Liver (tissue), 9 donors: ENCODE results near the gene SYCP3. TPM values are rescaled to one million over a fixed set of nuclear protein-coding genes. Genes with fewer than 3 reads are reported as not detected.

Source experiments
- DNase-seq: peaks from one replicate; pipeline ENCODE4 v3.0.0-alpha.2; 2017; ENCODE audit warnings: low spot score
- H3K27ac ChIP-seq, 2 donors: one replicate each; pipeline ENCODE4 v1.7.0; 2013; ENCODE audit warnings: inconsistent platforms in 2 of 2, low read length in 2 of 2, control low read depth in 1 of 2, low read depth in 1 of 2, mild to moderate bottlenecking in 1 of 2
- H3K27me3 ChIP-seq, 4 donors: one replicate each; pipeline versions ENCODE4 v1.6.1 to v1.7.0; 2013; ENCODE audit warnings: low read length in 3 of 4, inconsistent platforms in 1 of 4, mild to moderate bottlenecking in 1 of 4, moderate library complexity in 1 of 4; ENCODE audit not compliant: control insufficient read depth in 4 of 4, insufficient read depth in 4 of 4
- H3K36me3 ChIP-seq, 4 donors: one replicate each; pipeline versions ENCODE4 v1.6.1 to v1.7.0; 2013; ENCODE audit warnings: low read length in 3 of 4, mild to moderate bottlenecking in 3 of 4, low read depth in 1 of 4, moderate library complexity in 1 of 4; ENCODE audit not compliant: control insufficient read depth in 4 of 4, insufficient read depth in 3 of 4
- H3K4me1 ChIP-seq, 4 donors: one replicate each; pipeline versions ENCODE4 v1.6.1 to v1.7.0; 2013; ENCODE audit warnings: low read length in 3 of 4, mild to moderate bottlenecking in 3 of 4, moderate library complexity in 1 of 4; ENCODE audit not compliant: control insufficient read depth in 4 of 4, insufficient read depth in 4 of 4
- H3K4me3 ChIP-seq, 3 donors: one replicate each; pipeline versions ENCODE4 v1.6.1 to v1.7.0; 2013; ENCODE audit warnings: low read length in 3 of 3, control low read depth in 1 of 3, low read depth in 1 of 3, mild to moderate bottlenecking in 1 of 3
- H3K9ac ChIP-seq, 2 donors: one replicate each; pipeline ENCODE4 v1.7.0; 2013; ENCODE audit warnings: low read length in 2 of 2, mild to moderate bottlenecking in 2 of 2, moderate library complexity in 2 of 2, control low read depth in 1 of 2, low read depth in 1 of 2
- H3K9me3 ChIP-seq, 4 donors: one replicate each; pipeline versions ENCODE4 v1.6.1 to v1.7.0; 2013; ENCODE audit warnings: low read length in 3 of 4; ENCODE audit not compliant: control insufficient read depth in 4 of 4
- EGR1 ChIP-seq, 2 donors: IDR thresholded peaks; 2 replicates each; pipeline ENCODE4 v1.6.1; 2016 to 2018; ENCODE audit warnings: antibody characterized with exemption in 2 of 2, low read depth in 2 of 2
- FOXA1 ChIP-seq: IDR thresholded peaks from 2 replicates; pipeline ENCODE4 v1.6.1; 2016; ENCODE audit warnings: antibody characterized with exemption
- FOXA2 ChIP-seq: IDR thresholded peaks from 2 replicates; pipeline ENCODE4 v1.6.1; 2016; ENCODE audit warnings: antibody characterized with exemption
- GABPA ChIP-seq, 2 donors: IDR thresholded peaks in 1 of 2; conservative IDR thresholded peaks in 1 of 2; 2 replicates each; pipeline ENCODE4 v1.6.1; 2016; ENCODE audit warnings: antibody characterized with exemption in 2 of 2, mild to moderate bottlenecking in 1 of 2, moderate library complexity in 1 of 2
- HNF4A ChIP-seq, 2 donors: conservative IDR thresholded peaks; 2 replicates each; pipeline ENCODE4 v1.6.1; 2016; ENCODE audit warnings: antibody characterized with exemption in 2 of 2, mild to moderate bottlenecking in 2 of 2
- HNF4G ChIP-seq: IDR thresholded peaks from 2 replicates; pipeline ENCODE4 v1.6.1; 2016; ENCODE audit warnings: antibody characterized with exemption
- JUND ChIP-seq, 2 donors: IDR thresholded peaks; 2 replicates each; pipeline ENCODE4 v1.6.1; 2016; ENCODE audit warnings: antibody characterized with exemption in 2 of 2
- MAX ChIP-seq: IDR thresholded peaks from 2 replicates; pipeline ENCODE4 v1.6.1; 2016; ENCODE audit warnings: antibody characterized with exemption
- NR2F2 ChIP-seq: IDR thresholded peaks from 2 replicates; pipeline ENCODE4 v1.6.1; 2016; ENCODE audit warnings: antibody characterized with exemption
- RAD21 ChIP-seq, 2 donors: IDR thresholded peaks; 2 replicates each; pipeline ENCODE4 v1.6.1; 2016; ENCODE audit warnings: antibody characterized with exemption in 2 of 2, mild to moderate bottlenecking in 2 of 2
- RXRA ChIP-seq, 2 donors: IDR thresholded peaks; 2 replicates each; pipeline ENCODE4 v1.6.1; 2017 to 2018; ENCODE audit warnings: antibody characterized with exemption in 2 of 2, mild to moderate bottlenecking in 1 of 2
- SP1 ChIP-seq: IDR thresholded peaks from 2 replicates; pipeline ENCODE4 v1.6.1; 2018; ENCODE audit warnings: antibody characterized with exemption, mild to moderate bottlenecking
- TAF1 ChIP-seq: conservative IDR thresholded peaks from 2 replicates; pipeline ENCODE4 v1.6.1; 2016; ENCODE audit warnings: antibody characterized with exemption, mild to moderate bottlenecking
- YY1 ChIP-seq: IDR thresholded peaks from 2 replicates; pipeline ENCODE4 v1.6.1; 2016; ENCODE audit warnings: antibody characterized with exemption, mild to moderate bottlenecking
- WGBS: extraction: QIAGEN DNeasy Blood & Tissue Kit; methylation state at CpG from one replicate; pipeline ENCODE4 v1.1.7; 2013; 5-methylcytosine and 5-hydroxymethylcytosine counted together
- polyA plus RNA-seq, 2 donors: library from polyadenylated mRNA; stranded (reverse) in 1 of 2; unstranded in 1 of 2; fragments of 200-250 nt in 1 of 2; fragments of >200 nt in 1 of 2; fragmentation: Nextera tagmentation in 1 of 2; extraction: Ambion mirVana in 1 of 2; gene quantifications; one replicate each; pipeline versions ENCODE4 v1.2.1 to v1.2.3, GENCODE V29; 2013 to 2015
- total RNA-seq, 2 donors: library from RNA; depleted of rRNA; stranded (reverse); fragments of >200 nt; gene quantifications; one replicate each; pipeline ENCODE4 v1.2.3, GENCODE V29; 2014
- TF ChIP-seq, protein P1 (sequence below): IDR thresholded peaks from 2 replicates; pipeline ENCODE4 v1.6.1; 2016; ENCODE audit warnings: antibody characterized with exemption, mild to moderate bottlenecking
- TF ChIP-seq, protein P2 (sequence below): IDR thresholded peaks from 2 replicates; pipeline ENCODE4 v1.6.1; 2016; ENCODE audit warnings: antibody characterized with exemption
- TF ChIP-seq, protein P3 (sequence below): fragments of 150-350 bp; IDR thresholded peaks from 2 replicates; pipeline ENCODE4 v1.5.1; 2017; ENCODE audit warnings: improper control_type of control experiment, low read depth, low read length; ENCODE audit not compliant: missing input control
- TF ChIP-seq, protein P4 (sequence below): IDR thresholded peaks from 2 replicates; pipeline ENCODE4 v1.6.1; 2016; ENCODE audit warnings: antibody characterized with exemption
- donor health status: healthy.
- donor health status: healthy.
- donor health status: healthy.
- donor health status: healthy.
- donor health status: healthy.

The SYCP3 gene
- total and polyA plus RNA-seq, 4 donors = 0.17 to 3.0 TPM; not detected in 2

- TF ChIP-seq RXRA (IDR thresholded peaks at IDR 0.05) (peak; percentile 94 to 97), EGR1 (IDR thresholded peaks at IDR 0.05; ENCODE audit: low read depth in 2 of 2) (no peak), YY1 (peak; percentile 73), FOXA2 (no peak), TAF1 (no peak), GABPA (IDR thresholded peaks at IDR 0.05 in 1 of 2, conservative IDR thresholded peaks at IDR 0.05 in 1 of 2) (no peak), HNF4G (no peak), HNF4A (conservative IDR thresholded peaks at IDR 0.05) (peak; percentile 79 to 84), SP1 (peak; percentile 85), JUND (IDR thresholded peaks at IDR 0.05) (peak; percentile 56 to 83), NR2F2 (peak; percentile 9), FOXA1 (no peak), RAD21 (IDR thresholded peaks at IDR 0.05) (peak in 1 of 2 donors; percentile 46), MAX (peak; percentile 69)
- TF ChIP-seq, protein P1, sequence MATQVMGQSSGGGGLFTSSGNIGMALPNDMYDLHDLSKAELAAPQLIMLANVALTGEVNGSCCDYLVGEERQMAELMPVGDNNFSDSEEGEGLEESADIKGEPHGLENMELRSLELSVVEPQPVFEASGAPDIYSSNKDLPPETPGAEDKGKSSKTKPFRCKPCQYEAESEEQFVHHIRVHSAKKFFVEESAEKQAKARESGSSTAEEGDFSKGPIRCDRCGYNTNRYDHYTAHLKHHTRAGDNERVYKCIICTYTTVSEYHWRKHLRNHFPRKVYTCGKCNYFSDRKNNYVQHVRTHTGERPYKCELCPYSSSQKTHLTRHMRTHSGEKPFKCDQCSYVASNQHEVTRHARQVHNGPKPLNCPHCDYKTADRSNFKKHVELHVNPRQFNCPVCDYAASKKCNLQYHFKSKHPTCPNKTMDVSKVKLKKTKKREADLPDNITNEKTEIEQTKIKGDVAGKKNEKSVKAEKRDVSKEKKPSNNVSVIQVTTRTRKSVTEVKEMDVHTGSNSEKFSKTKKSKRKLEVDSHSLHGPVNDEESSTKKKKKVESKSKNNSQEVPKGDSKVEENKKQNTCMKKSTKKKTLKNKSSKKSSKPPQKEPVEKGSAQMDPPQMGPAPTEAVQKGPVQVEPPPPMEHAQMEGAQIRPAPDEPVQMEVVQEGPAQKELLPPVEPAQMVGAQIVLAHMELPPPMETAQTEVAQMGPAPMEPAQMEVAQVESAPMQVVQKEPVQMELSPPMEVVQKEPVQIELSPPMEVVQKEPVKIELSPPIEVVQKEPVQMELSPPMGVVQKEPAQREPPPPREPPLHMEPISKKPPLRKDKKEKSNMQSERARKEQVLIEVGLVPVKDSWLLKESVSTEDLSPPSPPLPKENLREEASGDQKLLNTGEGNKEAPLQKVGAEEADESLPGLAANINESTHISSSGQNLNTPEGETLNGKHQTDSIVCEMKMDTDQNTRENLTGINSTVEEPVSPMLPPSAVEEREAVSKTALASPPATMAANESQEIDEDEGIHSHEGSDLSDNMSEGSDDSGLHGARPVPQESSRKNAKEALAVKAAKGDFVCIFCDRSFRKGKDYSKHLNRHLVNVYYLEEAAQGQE = peak; percentile 37
- TF ChIP-seq, protein P2, sequence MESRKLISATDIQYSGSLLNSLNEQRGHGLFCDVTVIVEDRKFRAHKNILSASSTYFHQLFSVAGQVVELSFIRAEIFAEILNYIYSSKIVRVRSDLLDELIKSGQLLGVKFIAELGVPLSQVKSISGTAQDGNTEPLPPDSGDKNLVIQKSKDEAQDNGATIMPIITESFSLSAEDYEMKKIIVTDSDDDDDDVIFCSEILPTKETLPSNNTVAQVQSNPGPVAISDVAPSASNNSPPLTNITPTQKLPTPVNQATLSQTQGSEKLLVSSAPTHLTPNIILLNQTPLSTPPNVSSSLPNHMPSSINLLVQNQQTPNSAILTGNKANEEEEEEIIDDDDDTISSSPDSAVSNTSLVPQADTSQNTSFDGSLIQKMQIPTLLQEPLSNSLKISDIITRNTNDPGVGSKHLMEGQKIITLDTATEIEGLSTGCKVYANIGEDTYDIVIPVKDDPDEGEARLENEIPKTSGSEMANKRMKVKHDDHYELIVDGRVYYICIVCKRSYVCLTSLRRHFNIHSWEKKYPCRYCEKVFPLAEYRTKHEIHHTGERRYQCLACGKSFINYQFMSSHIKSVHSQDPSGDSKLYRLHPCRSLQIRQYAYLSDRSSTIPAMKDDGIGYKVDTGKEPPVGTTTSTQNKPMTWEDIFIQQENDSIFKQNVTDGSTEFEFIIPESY = peak; percentile 59
- TF ChIP-seq, protein P3, sequence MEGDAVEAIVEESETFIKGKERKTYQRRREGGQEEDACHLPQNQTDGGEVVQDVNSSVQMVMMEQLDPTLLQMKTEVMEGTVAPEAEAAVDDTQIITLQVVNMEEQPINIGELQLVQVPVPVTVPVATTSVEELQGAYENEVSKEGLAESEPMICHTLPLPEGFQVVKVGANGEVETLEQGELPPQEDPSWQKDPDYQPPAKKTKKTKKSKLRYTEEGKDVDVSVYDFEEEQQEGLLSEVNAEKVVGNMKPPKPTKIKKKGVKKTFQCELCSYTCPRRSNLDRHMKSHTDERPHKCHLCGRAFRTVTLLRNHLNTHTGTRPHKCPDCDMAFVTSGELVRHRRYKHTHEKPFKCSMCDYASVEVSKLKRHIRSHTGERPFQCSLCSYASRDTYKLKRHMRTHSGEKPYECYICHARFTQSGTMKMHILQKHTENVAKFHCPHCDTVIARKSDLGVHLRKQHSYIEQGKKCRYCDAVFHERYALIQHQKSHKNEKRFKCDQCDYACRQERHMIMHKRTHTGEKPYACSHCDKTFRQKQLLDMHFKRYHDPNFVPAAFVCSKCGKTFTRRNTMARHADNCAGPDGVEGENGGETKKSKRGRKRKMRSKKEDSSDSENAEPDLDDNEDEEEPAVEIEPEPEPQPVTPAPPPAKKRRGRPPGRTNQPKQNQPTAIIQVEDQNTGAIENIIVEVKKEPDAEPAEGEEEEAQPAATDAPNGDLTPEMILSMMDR = no peak
- TF ChIP-seq, protein P4, sequence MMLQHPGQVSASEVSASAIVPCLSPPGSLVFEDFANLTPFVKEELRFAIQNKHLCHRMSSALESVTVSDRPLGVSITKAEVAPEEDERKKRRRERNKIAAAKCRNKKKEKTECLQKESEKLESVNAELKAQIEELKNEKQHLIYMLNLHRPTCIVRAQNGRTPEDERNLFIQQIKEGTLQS = peak; percentile 75
- H3K27me3 ChIP-seq = no peaks in the 10 kb centered on the region
Measured at GRCh38 chr12:101696251-101697196, 42.7 kb downstream of the SYCP3 start.

More at GRCh38 chr12:101696251-101697196, 42.7 kb downstream of the SYCP3 start:
- Histone ChIP-seq H3K4me3 (peak overlapping the region; percentile 70 to 99 (median 81)), H3K9ac (peak overlapping the region; percentile 30 to 91), H3K27ac (peak overlapping the region; percentile 97), H3K9me3 (peaks cover 0 to 3% (median 0%) of the 10 kb centered on the region in 4 donors), H3K36me3 (no peaks in the 10 kb centered on the region), H3K4me1 (peaks cover 5 to 52% (median 28%) of the 10 kb centered on the region in 4 donors)
- WGBS = 21% methylated on average over 18 of the region's 18 CpGs
- peak; percentile 80 for DNase-seq
